HCT116 (cell line): ENCODE results near the gene KCNJ10.

ENCODE experiments used
- CEBPB ChIP-seq: IDR thresholded peaks from 2 replicates; pipeline ENCODE4 v1.6.1; 2012; ENCODE audit warnings: low read depth
- EZH2 ChIP-seq: fragments of 200-600 bp; sonication (generic); IDR thresholded peaks from 2 replicates; pipeline ENCODE4 v1.6.1; 2017; ENCODE audit warnings: antibody characterized with exemption, mixed run types
- JUND ChIP-seq: IDR thresholded peaks from 2 replicates; pipeline ENCODE4 v1.6.1; 2012
- POLR2A ChIP-seq: IDR thresholded peaks from 2 replicates; pipeline ENCODE4 v1.7.0; 2011; ENCODE audit warnings: borderline replicate concordance; ENCODE audit not compliant: insufficient read depth, insufficient read length; ENCODE audit errors: extremely low read depth
- POLR2AphosphoS5 ChIP-seq: IDR thresholded peaks from 2 replicates; pipeline ENCODE4 v1.6.1; 2011; ENCODE audit warnings: mild to moderate bottlenecking, low read depth, low read length, moderate library complexity
- RAD21 ChIP-seq: IDR thresholded peaks from 2 replicates; pipeline ENCODE4 v1.6.1; 2012; ENCODE audit warnings: low read depth, mild to moderate bottlenecking
- REST ChIP-seq: IDR thresholded peaks from 2 replicates; pipeline ENCODE4 v1.6.1; 2012; ENCODE audit warnings: low read depth
- SP1 ChIP-seq: IDR thresholded peaks from 2 replicates; pipeline ENCODE4 v1.6.1; 2012; ENCODE audit warnings: low read depth
- TCF7L2 ChIP-seq: IDR thresholded peaks from 2 replicates; pipeline ENCODE4 v1.7.0; 2011; ENCODE audit warnings: borderline replicate concordance, inconsistent platforms; ENCODE audit not compliant: insufficient read depth, insufficient read length; ENCODE audit errors: extremely low read depth
- ZNF274 ChIP-seq: fragments of 200-500 bp; sonication (Bioruptor generic); IDR thresholded peaks from 2 replicates; pipeline ENCODE4 v1.6.1; 2014; ENCODE audit warnings: mild to moderate bottlenecking, low read depth, low read length, inconsistent platforms
- TF ChIP-seq, protein P1 (sequence below), 3 experiments: fragments of 200-600 bp in 1 of 3; sonication (generic) in 1 of 3; IDR thresholded peaks in 2 of 3; conservative IDR thresholded peaks in 1 of 3; 2 replicates each; pipeline ENCODE4 v1.5.1; 2012 to 2017; ENCODE audit warnings: low read depth in 2 of 3, low read length in 2 of 3, antibody characterized with exemption in 1 of 3, borderline replicate concordance in 1 of 3, control low read depth in 1 of 3, mild to moderate bottlenecking in 1 of 3, mixed read lengths in 1 of 3, mixed run types in 1 of 3, moderate library complexity in 1 of 3; ENCODE audit not compliant: insufficient read depth in 1 of 3
- TF ChIP-seq, protein P2 (sequence below): IDR thresholded peaks from 2 replicates; pipeline ENCODE4 v1.6.1; 2011; ENCODE audit warnings: mild to moderate bottlenecking, low read length, moderate library complexity; ENCODE audit not compliant: insufficient replicate concordance; ENCODE audit errors: extremely low read depth
- TF ChIP-seq, protein P3 (sequence below): IDR thresholded peaks from 2 replicates; pipeline ENCODE4 v1.6.1; 2012

GRCh38 chr1:160080381-160081100, 10.6 kb upstream of the KCNJ10 start:
- TF ChIP-seq, protein P1, sequence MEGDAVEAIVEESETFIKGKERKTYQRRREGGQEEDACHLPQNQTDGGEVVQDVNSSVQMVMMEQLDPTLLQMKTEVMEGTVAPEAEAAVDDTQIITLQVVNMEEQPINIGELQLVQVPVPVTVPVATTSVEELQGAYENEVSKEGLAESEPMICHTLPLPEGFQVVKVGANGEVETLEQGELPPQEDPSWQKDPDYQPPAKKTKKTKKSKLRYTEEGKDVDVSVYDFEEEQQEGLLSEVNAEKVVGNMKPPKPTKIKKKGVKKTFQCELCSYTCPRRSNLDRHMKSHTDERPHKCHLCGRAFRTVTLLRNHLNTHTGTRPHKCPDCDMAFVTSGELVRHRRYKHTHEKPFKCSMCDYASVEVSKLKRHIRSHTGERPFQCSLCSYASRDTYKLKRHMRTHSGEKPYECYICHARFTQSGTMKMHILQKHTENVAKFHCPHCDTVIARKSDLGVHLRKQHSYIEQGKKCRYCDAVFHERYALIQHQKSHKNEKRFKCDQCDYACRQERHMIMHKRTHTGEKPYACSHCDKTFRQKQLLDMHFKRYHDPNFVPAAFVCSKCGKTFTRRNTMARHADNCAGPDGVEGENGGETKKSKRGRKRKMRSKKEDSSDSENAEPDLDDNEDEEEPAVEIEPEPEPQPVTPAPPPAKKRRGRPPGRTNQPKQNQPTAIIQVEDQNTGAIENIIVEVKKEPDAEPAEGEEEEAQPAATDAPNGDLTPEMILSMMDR (IDR thresholded peaks at IDR 0.05 in 2 of 3, conservative IDR thresholded peaks at IDR 0.05 in 1 of 3; ENCODE audit: borderline replicate concordance in 1 of 3, insufficient read depth in 1 of 3, low read depth in 2 of 3, low read length in 2 of 3), result no peak
- TF ChIP-seq CEBPB (no peak), POLR2A (no peak), POLR2AphosphoS5 (no peak), JUND (no peak), TCF7L2 (no peak), EZH2 (no peak), REST (no peak), ZNF274 (no peak), RAD21 (no peak), SP1 (no peak)
- TF ChIP-seq, protein P2, sequence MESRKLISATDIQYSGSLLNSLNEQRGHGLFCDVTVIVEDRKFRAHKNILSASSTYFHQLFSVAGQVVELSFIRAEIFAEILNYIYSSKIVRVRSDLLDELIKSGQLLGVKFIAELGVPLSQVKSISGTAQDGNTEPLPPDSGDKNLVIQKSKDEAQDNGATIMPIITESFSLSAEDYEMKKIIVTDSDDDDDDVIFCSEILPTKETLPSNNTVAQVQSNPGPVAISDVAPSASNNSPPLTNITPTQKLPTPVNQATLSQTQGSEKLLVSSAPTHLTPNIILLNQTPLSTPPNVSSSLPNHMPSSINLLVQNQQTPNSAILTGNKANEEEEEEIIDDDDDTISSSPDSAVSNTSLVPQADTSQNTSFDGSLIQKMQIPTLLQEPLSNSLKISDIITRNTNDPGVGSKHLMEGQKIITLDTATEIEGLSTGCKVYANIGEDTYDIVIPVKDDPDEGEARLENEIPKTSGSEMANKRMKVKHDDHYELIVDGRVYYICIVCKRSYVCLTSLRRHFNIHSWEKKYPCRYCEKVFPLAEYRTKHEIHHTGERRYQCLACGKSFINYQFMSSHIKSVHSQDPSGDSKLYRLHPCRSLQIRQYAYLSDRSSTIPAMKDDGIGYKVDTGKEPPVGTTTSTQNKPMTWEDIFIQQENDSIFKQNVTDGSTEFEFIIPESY, result no peak
- TF ChIP-seq, protein P3, sequence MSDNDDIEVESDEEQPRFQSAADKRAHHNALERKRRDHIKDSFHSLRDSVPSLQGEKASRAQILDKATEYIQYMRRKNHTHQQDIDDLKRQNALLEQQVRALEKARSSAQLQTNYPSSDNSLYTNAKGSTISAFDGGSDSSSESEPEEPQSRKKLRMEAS, result no peak
